ENCODE measurements around the gene ZNF837. TPM values are rescaled to one million over a fixed set of nuclear protein-coding genes. Genes with fewer than 3 reads are reported as not detected.

ZNF837 gene
- total and polyA plus RNA-seq, 2 of the 4 experiments (the other 2 are of a cell fraction): 0.54 to 1.2 TPM

- TF ChIP-seq MXI1 (IDR thresholded peaks at IDR 0.05; ENCODE audit: borderline replicate concordance, low read depth, low read length): no peak
These were observed 27.8 kb downstream of the ZNF837 start, which contains the start of gene A1BG (continued) for GRCh38 chr19:58352760-58353671.

- 88% methylated on average over 8 of the region's 23 CpGs; no CpG with 5 or more reads in 1 of the 2 experiments for WGBS, 2 experiments (ENCODE audit: extremely low coverage in 2 of 2, insufficient read length in 1 of 2)
- no peak overlapping the region for H4K91ac ChIP-seq (ENCODE audit: insufficient read depth, low read depth, low read length)
- no peak overlapping the region for H2AK5ac ChIP-seq (ENCODE audit: low read depth, low read length)
- peaks cover 8% of the 10 kb centered on the region for H4K20me1 ChIP-seq (ENCODE audit: insufficient read depth, low read length)
- CTCF ChIA-PET: no interaction called here
- H3K14ac ChIP-seq (replicated peaks; ENCODE audit: low read depth, low read length): no peak overlapping the region
- no peaks in the 10 kb centered on the region for H3K9me3 ChIP-seq (ENCODE audit: control insufficient read depth, insufficient read depth, low read length)
- no peak overlapping the region for H3K18ac ChIP-seq (ENCODE audit: low read depth, low read length)
- H3K4me1 ChIP-seq (ENCODE audit: control insufficient read depth, insufficient read depth, low read length): peaks cover 11% of the 10 kb centered on the region
- H4K8ac ChIP-seq (ENCODE audit: low read depth in 2 of 2, low read length in 2 of 2): no peak overlapping the region
- H3K56ac ChIP-seq (ENCODE audit: extremely low read depth, insufficient read depth, low read length): no peak overlapping the region
- POLR2A ChIA-PET (ENCODE audit: unreplicated experiment): no interaction called here
- in situ Hi-C loops (cut with MboI; ENCODE audit: low sequenced_read_pairs): no loop called here
- no TSS peak for BruUV-seq (replicated peaks)
- H2AFZ ChIP-seq (replicated peaks; ENCODE audit: low read length, poor library complexity): no peak overlapping the region
- H3K4me3 ChIP-seq (ENCODE audit: insufficient read depth, low read depth, low read length): no peak overlapping the region
- no peak overlapping the region for H3K4ac ChIP-seq (ENCODE audit: low read depth, low read length)
- TF ChIP-seq MAFK (IDR thresholded peaks at IDR 0.05; ENCODE audit: low read depth, low read length) (no peak), MXI1 (IDR thresholded peaks at IDR 0.05; ENCODE audit: borderline replicate concordance, low read depth, low read length) (no peak), NFE2L2 (IDR thresholded peaks at IDR 0.05; ENCODE audit: low read depth, low read length) (no peak), MAZ (IDR thresholded peaks at IDR 0.05; ENCODE audit: borderline replicate concordance, low read depth, low read length) (no peak), BHLHE40 (IDR thresholded peaks at IDR 0.05; ENCODE audit: low read depth, low read length) (no peak), USF2 (IDR thresholded peaks at IDR 0.05; ENCODE audit: low read depth, low read length) (no peak), FOS (IDR thresholded peaks at IDR 0.05; ENCODE audit: low read depth, low read length) (no peak), POLR2A (IDR thresholded peaks at IDR 0.05; ENCODE audit: low read depth, low read length) (no peak), RAD21 (IDR thresholded peaks at IDR 0.05; ENCODE audit: low read length) (no peak), CTCF (conservative IDR thresholded peaks at IDR 0.05; ENCODE audit: low read depth, low read length) (no peak)
- dilution Hi-C loops (cut with HindIII; ENCODE audit: low sequenced_read_pairs, unreplicated experiment): no loop called here
- H3K79me1 ChIP-seq (ENCODE audit: low read depth in 1 of 2, low read length in 2 of 2): peaks cover 5 to 35% of the 10 kb centered on the region in 2 experiments
- no peak overlapping the region for H3K23ac ChIP-seq (ENCODE audit: low read depth, low read length)
- H3K9me1 ChIP-seq (ENCODE audit: insufficient read depth, low read length): peaks cover 4% of the 10 kb centered on the region; the same call in 1 of the 2 replicates
- H3K4me2 ChIP-seq (ENCODE audit: low read depth, low read length): no peak overlapping the region
- intact Hi-C loops (cut with micrococcal nuclease): no loop called here
- H3K9ac ChIP-seq (ENCODE audit: low read depth, low read length): no peak overlapping the region
- peaks cover 8% of the 10 kb centered on the region for H3K27me3 ChIP-seq (ENCODE audit: control insufficient read depth, insufficient read depth, low read length)
- H2BK5ac ChIP-seq (ENCODE audit: low read depth, low read length, poor library complexity, severe bottlenecking): no peak overlapping the region
- H2BK120ac ChIP-seq (ENCODE audit: low read depth, low read length): no peak overlapping the region
- H2AK9ac ChIP-seq (replicated peaks; ENCODE audit: low read depth, low read length, poor library complexity): peak overlapping the region; percentile 28
- ATAC-seq (ENCODE audit: low read depth) (no peak), DNase-seq (no peak)
- no peak overlapping the region for H4K5ac ChIP-seq (ENCODE audit: low read depth, low read length)
- H2BK20ac ChIP-seq (ENCODE audit: low read depth, low read length): no peak overlapping the region
- H2BK15ac ChIP-seq (ENCODE audit: low read depth, low read length): no peak overlapping the region
- no peak overlapping the region for H3K27ac ChIP-seq (ENCODE audit: insufficient read depth, low read length)
- H3K36me3 ChIP-seq (ENCODE audit: control insufficient read depth, insufficient read depth, low read length): peaks cover 11% of the 10 kb centered on the region; the same call in 1 of the 2 replicates
These were observed 28.7 kb downstream of the ZNF837 start for GRCh38 chr19:58351990-58352755.

Data from IMR-90 (cell line).